ENCODE results near the gene WDR11.

The WDR11 gene

GRCh38 chr10:120825878-120826769 lies 25.0 kb upstream of the WDR11 start:
- TF ChIP-seq CTCF (conservative IDR thresholded peaks at IDR 0.05; ENCODE audit: control insufficient read depth, insufficient read depth, low read depth, low read length): no peak
- no peak for DNase-seq (ENCODE audit: low read depth)
- H3K4me3 ChIP-seq (ENCODE audit: control insufficient read depth, low read depth, low read length): no peak overlapping the region

- no peak for TF ChIP-seq CTCF (conservative IDR thresholded peaks at IDR 0.05; ENCODE audit: control insufficient read depth, insufficient read depth, low read depth, low read length)
- H3K4me3 ChIP-seq (ENCODE audit: control insufficient read depth, low read depth, low read length): no peak overlapping the region
- DNase-seq (ENCODE audit: low read depth): no peak
Measured at GRCh38 chr10:120827251-120827875, 23.8 kb upstream of the WDR11 start.

- DNase-seq (ENCODE audit: low read depth): no peak
- TF ChIP-seq CTCF (conservative IDR thresholded peaks at IDR 0.05; ENCODE audit: control insufficient read depth, insufficient read depth, low read depth, low read length): no peak
- H3K4me3 ChIP-seq (ENCODE audit: control insufficient read depth, low read depth, low read length): no peak overlapping the region
Measured at GRCh38 chr10:120828763-120829319, 22.3 kb upstream of the WDR11 start.

- TF ChIP-seq CTCF (conservative IDR thresholded peaks at IDR 0.05; ENCODE audit: control insufficient read depth, insufficient read depth, low read depth, low read length): no peak
- no peak overlapping the region for H3K4me3 ChIP-seq (ENCODE audit: control insufficient read depth, low read depth, low read length)
- no peak for DNase-seq (ENCODE audit: low read depth)
Measured at GRCh38 chr10:120832106-120832505, 19.1 kb upstream of the WDR11 start.

DNA sequence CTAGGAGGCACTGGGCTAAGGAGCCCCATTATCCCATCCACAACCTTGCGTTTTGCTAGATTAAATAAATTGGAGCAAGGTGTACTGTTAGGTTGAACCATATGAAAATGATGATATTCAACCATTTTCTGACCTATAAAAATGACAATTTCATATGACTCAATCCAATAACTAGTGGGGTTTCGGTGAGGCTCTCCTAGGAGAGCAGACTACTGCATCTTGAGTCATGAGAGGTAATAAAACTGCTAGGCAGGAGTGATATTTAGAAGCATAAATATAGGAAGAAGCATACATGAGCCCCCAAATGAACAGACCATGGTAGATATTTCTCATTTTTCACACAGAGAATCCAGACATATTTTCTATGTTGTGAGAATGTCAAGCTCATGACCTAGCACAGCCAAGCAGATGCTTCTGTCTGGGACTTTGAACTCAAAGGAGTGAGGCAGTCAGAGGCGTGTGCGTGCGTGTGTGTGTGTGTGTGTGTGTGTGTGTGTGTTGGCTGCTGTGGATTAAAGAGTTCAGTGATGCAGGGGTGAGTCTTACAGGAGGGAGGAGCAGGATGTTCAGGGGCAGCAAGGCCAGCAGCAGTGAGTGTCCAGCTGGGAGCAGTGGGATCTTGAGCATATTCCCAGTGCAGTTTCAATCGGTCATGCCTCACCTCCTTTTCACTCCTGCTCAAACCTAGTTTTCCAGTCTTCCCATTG lies 17.8 kb upstream of the WDR11 start:
- no peak overlapping the region for H3K4me3 ChIP-seq (ENCODE audit: control insufficient read depth, low read depth, low read length)
- TF ChIP-seq CTCF (conservative IDR thresholded peaks at IDR 0.05; ENCODE audit: control insufficient read depth, insufficient read depth, low read depth, low read length): no peak
- peak; percentile 7 for DNase-seq (ENCODE audit: low read depth)

DNA sequence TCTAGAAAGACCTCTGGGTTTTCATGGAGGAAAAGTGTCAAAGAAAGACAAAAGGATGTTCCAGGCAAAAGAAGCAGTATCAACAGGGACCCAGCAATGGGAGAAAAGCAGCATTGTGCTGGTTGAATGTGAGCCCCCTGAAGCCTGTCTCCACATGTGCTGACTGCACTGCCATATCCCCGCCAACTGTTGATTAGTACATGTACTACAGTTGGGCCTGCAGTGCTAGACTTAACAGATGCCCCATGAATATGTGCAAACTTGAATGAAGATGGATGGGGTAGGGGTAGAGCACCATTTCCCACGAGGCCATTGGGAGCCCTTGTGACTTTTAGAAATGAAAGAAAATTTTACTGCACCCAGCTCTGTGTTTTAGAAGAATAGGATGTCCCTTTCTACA lies 15.6 kb upstream of the WDR11 start:
- TF ChIP-seq CTCF (conservative IDR thresholded peaks at IDR 0.05; ENCODE audit: control insufficient read depth, insufficient read depth, low read depth, low read length): no peak
- H3K4me3 ChIP-seq (ENCODE audit: control insufficient read depth, low read depth, low read length): no peak overlapping the region
- no peak for DNase-seq (ENCODE audit: low read depth)
